CD4-positive, alpha-beta T cell treated with Interleukin-1 beta for 1 hour (primary cell): ENCODE data around the gene HSF2BP.
A peak's percentile ranks its signal among the peaks of the same experiment; 100 is the strongest.
"Not testable (repeated sequence)": the region's sequence is repeated elsewhere in the genome, so short reads cannot be mapped to it uniquely, and the experiment has no call there.

Source experiments
- DNase-seq, 2 donors: peaks; one replicate each; pipeline ENCODE4 v3.0.0-alpha.2; 2020 to 2022

The HSF2BP gene

GRCh38 chr21:43616861-43617260 lies 42.4 kb downstream of the HSF2BP start:
- not testable (repeated sequence) for DNase-seq

GRCh38 chr21:43614839-43615238 lies 44.4 kb downstream of the HSF2BP start:
- DNase-seq = no peak

DNA sequence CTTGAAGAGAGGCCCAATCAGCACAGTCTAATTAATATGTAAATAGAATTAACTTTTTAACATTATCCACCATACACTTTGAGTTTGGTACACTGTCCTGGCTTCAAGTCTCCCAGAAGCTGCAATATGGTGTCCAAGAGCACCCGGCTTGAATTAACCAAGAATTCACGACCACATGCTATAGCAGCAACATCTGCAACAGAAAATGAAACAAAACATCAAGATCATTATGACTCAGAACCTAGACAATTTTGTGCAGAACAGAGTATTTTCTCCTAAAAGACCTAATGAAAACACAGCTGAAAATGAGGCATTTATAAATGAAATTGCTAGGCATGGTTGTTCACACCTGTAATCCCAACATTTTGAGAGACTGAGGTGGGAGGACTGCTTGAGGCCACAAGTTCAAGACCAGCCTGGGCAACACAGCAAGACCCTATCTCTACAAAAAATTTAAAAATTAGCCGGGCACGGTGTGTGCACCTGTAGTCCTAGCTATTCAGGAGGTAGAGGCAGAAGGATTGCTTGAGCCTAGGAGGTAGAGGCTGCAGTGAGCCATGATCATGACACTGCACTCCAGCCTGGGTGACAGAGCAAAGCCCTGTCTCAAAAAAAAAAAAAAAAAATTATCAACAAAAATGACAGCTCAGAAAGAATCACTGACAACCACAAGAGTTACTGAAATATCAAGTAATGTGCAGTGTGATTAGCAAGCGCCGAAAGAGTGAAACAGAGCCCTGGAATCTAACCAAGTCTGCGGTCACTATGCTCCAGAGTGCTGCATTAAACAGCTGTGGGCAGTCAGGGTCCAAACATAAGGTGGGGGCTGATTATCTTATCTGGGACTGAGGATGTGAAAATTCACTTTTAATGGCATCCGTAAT lies 45.3 kb downstream of the HSF2BP start:
- DNase-seq = no peak

- peak in 1 of 2 donors; percentile 25 for DNase-seq
Measured at GRCh38 chr21:43611598-43612369, 47.5 kb downstream of the HSF2BP start.

DNA sequence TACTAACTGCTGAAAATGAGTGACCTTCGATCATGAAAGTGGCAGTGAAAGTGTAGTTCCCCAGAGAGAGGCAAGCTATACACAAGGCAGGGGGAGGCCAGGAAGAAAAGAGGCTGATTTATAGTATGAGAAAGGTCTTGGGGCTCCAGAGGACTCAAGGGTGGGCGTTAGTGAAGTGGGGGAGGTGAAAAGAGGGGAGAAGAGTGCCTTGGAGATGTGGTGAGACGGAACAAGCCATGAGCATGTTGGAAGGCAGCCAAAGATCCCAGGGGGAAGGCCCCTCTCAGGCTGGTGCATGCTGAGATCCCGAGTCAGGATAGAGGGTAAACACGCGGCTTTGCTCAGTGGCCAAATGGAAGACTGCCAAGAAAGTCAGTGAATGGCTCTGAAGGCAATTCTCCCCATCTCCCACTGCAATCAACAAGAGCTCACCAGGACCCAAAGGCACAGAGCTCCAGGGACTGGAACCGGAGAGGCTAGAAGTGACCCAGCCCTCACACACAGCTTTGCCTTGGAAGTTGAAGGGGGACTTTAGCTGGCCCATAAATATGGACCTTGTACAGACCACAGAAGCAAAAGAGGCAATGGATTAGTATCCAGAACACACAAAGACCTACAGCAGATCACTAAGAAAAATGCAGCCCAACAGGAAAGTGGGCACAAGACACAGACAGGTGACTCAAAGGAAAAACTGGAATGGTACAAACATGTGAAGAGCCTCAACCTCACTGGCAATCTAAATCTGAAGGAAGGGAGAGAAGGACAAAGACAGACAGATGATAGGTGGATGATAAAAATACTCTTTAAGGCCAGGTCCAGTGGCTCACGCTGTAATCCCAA lies 49.6 kb downstream of the HSF2BP start:
- no peak for DNase-seq

DNA sequence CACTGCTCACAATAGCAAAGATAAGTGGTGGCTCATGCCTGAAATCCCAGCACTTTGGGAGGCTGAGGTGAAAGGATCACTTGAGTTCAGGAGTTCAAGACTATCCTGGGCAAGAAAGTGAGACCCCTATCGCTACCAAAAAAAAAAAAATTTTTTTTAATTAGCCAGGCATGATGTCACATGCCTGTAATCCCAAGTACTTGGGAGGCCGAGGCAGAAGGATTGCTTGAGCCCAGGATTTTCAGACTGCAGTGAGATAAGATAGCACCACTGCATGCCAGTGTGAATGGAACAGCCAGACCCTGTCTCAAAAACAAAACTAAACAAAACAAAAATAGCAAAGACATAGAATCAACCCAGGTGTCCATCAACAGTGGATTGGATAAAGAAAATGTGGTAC lies 50.6 kb downstream of the HSF2BP start:
- DNase-seq = no peak

DNA sequence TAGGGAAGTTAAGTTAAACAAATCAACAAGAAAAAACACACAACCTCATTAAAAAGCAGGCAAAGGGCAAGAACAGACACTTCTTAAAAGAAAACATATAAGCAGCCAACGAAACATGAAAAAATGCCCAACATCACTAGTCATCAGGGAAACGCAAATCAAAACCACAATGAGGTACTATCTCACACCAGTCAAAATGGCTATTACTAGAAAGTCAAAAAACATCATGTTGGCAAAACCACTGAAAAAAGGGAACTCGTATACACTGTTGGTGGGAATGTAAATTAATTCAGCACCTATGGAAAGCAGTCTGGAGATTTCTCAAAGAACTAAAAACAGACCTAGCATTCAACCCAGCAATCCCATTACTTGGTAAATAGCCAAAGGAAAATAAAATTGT lies 51.1 kb downstream of the HSF2BP start:
- no peak for DNase-seq

DNA sequence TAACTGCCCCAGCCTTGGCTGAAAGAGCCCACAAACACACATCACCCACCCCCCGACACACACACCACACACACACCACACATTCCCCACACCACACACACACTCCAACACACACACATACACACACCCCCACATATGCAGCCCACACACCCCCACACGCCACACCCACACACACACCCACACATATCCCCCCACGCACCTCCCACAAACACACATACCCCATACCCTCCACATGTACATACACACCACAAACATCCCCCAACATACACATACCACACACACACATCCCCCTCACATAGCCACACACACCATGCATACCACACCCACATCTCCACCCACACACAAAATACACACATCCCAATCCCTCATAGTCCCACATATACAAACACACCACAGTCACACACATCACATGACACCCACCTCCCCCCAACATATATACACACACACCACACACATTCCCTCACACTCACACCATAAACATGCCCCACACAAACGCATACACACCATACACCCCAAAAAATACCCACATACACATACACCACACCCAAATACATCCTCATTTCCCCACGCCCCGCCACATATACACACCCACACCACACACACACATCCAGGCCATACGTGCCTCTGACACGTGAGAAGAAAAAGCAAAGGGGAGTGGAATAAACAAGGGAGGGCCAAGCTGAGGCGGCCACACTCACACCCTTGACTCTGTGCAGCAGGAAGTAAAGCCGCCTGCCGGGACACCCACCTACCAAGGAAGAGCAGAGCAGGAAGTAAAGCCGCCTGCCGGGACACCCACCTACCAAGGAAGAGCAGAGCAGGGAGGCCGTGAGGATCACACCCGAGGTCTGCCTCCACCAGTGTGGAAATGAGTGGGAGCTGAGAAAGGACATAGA lies 53.7 kb downstream of the HSF2BP start:
- no peak for DNase-seq

DNA sequence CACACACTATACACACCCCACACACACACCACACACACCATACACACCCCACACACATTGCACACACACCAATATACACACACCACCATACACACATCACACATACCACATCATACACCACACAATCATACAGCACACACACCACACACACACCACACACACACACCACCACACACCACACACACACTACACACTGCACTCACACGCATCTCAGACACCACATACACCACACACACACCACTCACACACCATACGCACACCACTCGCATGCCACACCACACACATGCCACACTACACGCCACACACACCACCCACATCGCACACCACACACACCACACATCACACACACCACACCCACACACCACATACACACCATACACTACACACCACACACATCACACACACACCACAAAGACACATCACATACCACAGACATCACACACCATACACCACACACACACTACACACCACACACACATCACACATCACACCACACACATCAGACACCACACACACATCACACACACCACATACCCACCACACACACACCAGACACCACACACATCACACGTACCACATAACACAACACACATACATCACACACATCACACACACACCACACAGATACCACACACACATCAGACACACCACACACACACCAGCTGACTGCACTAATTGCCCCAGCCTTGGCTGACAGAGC lies 54.6 kb downstream of the HSF2BP start:
- DNase-seq = no peak

DNA sequence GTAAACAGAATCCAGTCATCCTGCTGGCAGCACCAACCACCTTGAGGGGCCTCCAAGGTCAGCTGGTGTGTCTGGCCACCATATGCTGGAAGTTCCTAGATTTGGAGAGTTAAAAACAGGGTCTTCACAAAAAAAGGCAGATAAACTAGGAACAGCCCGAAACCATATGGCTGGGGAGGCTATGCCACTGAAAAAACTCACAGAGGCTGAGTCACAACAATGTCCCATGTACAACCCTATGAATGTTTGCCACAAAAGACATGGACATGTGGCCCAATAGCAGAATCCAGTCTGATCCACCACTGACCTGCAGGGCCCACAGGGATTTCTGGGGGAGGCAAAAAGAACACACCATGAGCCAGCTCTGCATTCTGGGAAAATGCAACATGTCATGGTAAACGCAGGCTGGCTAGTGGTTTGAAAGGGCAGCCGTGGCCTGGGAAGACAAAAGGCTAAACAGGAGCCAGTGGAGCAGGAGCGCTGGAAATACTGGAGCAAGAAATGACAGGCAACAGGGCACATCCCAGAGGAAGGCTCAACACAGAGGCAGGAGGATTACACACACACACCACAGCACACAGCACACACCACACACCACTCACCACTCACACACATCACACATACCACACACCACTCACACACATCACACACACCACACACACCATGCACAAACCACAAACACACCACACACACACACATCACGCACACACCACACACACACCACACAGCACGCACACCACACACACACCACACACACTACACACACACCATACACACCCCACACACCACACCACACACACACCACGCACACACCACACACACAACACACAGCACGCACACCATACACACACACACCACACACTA lies 55.4 kb downstream of the HSF2BP start:
- DNase-seq = no peak

GRCh38 chr21:43603233-43603626 lies 56.1 kb downstream of the HSF2BP start:
- peak in 1 of 2 donors; percentile 38 for DNase-seq

DNA sequence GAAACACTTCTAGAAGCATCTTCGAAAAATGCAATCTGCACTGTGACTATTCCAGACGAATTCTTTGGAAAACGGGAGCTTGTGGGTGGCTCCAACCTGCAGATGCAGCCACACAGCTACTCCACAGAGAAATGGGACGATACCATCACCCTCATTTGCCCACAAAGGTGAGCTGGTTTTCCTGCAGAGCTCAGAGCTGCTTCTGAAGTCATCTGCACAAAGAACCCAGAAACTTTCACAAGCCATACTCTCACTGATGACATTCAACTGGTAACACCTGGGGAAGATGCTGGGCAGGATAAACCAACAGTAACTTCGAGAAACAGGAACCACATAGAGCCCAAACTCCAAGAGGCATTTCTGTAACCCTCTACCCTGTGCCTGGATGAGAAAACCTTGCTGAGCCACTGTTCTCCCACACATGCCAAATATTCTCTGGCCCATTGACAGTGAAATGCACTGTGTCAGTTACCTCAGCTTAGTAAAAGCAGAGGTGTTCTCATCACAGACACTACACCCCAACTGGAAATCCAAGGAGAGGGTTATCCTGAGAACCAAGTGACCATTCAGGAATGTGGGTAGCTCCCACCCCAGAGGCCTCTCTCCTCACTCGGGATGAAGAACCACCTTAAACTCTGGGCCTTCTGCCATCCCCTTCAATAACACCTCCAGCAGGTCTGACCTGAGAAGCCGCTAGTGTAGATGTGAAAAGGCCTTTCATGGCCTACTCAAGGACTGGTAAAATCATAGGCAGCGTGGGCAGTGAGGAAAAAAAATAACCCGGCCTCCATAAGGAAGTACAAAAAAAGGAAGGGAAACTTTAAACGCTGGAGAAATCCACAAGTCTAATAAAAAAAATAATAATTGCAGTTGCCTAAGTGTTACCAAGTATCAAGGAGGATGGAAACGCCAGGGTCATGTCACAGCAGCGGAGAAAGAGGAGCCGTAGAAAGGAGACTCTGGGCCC lies 56.7 kb downstream of the HSF2BP start:
- no peak for DNase-seq

- DNase-seq = no peak
Measured at GRCh38 chr21:43600642-43601402, 58.5 kb downstream of the HSF2BP start.

- no peak for DNase-seq
Measured at GRCh38 chr21:43599728-43600127, 59.6 kb downstream of the HSF2BP start.

DNA sequence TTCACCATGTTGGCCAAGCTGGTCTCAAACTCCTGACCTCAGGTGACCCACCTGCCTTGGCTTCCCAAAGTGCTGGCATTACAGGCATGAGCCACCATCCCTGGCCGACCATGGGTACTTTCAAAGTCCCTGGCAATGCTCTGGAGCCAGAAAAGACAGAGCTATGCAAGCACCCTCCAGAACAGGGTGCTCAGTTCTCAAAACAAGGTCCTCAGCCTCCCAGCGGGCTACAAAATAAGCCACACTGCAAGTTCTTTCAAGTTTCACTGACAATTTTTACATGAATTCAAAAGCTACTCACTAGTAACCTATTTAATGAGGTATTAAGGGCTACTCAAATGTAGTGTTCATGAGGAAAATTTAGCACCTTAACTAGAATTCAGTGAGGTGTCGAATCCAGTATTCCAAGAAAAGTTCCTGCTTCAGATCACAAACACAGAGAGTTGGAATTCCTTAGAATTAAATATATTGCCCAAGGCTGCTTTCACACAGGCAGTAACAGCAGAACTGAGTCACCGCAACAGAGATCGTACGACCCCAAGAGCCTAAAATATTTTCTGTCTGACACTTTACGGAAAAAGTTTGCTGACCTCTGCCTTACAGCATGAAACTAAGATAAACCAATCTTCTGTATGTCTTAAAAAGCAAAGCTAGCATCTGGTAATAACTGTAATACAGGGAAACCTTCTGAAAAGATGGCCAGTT lies 60.7 kb downstream of the HSF2BP start:
- DNase-seq = no peak

DNA sequence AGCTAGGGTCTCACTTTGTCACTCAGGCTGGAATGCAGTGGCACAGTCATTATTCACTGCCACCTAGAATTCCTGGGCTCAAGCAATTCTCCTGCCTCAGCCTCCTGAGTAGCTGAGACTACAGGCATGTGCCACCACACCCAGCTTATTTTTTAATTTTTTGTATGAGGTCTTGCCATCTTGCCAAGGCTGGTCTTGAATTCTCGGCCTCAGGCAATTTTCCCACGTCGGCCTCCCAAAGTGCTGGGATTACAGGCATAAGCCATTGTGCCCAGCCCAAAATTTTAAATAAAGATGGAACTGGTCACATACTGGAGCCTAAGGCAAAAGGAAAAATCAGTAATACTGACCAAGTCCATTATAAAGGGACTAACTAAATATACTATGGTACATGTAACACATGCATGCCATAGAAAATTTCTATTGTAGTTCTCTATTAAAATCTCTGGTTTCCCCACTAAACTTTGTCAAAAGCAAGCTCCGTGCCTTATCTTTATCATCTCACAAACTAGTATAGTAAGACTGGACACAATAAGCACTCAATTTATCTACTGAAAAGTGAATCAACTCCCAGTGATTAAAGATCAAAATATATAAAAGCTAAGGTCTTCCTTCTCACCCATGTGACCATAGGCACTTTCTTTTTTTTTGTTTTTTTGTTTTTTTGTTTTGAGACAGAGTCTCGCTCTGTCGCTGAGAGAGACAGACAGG lies 61.6 kb downstream of the HSF2BP start:
- DNase-seq = no peak

- no peak for DNase-seq
Measured at GRCh38 chr21:43597052-43597451, 62.2 kb downstream of the HSF2BP start.
